RWPE2 (cell line): ENCODE data around the gene METTL26.

ENCODE experiments used
- ATAC-seq: fragments of 200-7000 bp; cut with Tn5 transposase; 3 replicates; pipeline ENCODE4 v1.9.1; 2021; ENCODE audit warnings: low read depth
- DNase-seq: peaks from one replicate; pipeline ENCODE4 v3.0.0-alpha.2; 2020; ENCODE audit warnings: low spot score
- H3K27ac ChIP-seq: fragments of 450-650 bp; 2 replicates; pipeline ENCODE4 v1.5.1; 2017; ENCODE audit warnings: mild to moderate bottlenecking; ENCODE audit not compliant: poor library complexity, severe bottlenecking
- H3K27me3 ChIP-seq: fragments of 250-450 bp; sonication (Bioruptor Pico); 2 replicates; pipeline ENCODE4 v1.5.1; 2021; ENCODE audit warnings: mild to moderate bottlenecking, moderate library complexity; ENCODE audit not compliant: insufficient read depth, poor library complexity, severe bottlenecking
- H3K36me3 ChIP-seq: fragments of 250-450 bp; sonication (Bioruptor Pico); 2 replicates; pipeline ENCODE4 v1.5.1; 2020; ENCODE audit warnings: low read depth, mild to moderate bottlenecking, moderate library complexity
- H3K4me1 ChIP-seq: fragments of 250-450 bp; sonication (Bioruptor Pico); 2 replicates; pipeline ENCODE4 v1.5.1; 2021; ENCODE audit warnings: mild to moderate bottlenecking, moderate library complexity; ENCODE audit not compliant: insufficient read depth, poor library complexity, severe bottlenecking
- H3K4me3 ChIP-seq: fragments of 250-450 bp; sonication (Bioruptor Pico); 2 replicates; pipeline ENCODE4 v1.5.1; 2021; ENCODE audit warnings: mild to moderate bottlenecking, moderate library complexity; ENCODE audit not compliant: severe bottlenecking
- H3K9me3 ChIP-seq: fragments of 250-450 bp; sonication (Bioruptor Pico); 2 replicates; pipeline ENCODE4 v1.5.1; 2021; ENCODE audit warnings: mild to moderate bottlenecking, moderate library complexity; ENCODE audit not compliant: severe bottlenecking
- TF ChIP-seq, protein P1 (sequence below): fragments of 450-650 bp; IDR thresholded peaks from one replicate; pipeline ENCODE4 v1.5.1; 2017; ENCODE audit warnings: mild to moderate bottlenecking, moderate library complexity; ENCODE audit not compliant: poor library complexity, severe bottlenecking

METTL26 gene

DNA sequence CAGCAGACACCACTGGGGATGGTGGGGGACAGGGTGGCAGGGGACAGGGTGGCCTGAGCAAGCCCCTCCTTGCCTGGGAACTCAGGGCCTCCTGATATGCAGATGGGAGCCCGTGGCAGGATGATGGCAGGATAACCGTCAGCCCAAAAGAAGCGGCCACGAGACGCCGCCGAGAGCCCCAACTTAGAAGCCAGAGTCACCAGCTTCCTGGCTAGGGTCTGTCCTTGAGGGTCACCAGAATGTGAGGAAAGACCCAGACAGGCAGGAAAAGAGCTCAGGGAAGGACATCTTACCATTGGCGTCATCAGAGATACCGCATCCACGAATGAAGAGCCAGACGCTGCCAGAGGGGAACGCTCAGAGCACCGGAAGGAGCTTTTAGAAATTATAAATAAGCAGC is 26.8 kb downstream of the METTL26 start:
- Histone ChIP-seq H3K36me3 (no peaks in the 10 kb centered on the region), H3K4me1 (peaks cover 5% of the 10 kb centered on the region), H3K9me3 (no peaks in the 10 kb centered on the region), H3K27ac (no peak overlapping the region), H3K4me3 (no peak overlapping the region), H3K27me3 (no peaks in the 10 kb centered on the region)
- TF ChIP-seq, protein P1, sequence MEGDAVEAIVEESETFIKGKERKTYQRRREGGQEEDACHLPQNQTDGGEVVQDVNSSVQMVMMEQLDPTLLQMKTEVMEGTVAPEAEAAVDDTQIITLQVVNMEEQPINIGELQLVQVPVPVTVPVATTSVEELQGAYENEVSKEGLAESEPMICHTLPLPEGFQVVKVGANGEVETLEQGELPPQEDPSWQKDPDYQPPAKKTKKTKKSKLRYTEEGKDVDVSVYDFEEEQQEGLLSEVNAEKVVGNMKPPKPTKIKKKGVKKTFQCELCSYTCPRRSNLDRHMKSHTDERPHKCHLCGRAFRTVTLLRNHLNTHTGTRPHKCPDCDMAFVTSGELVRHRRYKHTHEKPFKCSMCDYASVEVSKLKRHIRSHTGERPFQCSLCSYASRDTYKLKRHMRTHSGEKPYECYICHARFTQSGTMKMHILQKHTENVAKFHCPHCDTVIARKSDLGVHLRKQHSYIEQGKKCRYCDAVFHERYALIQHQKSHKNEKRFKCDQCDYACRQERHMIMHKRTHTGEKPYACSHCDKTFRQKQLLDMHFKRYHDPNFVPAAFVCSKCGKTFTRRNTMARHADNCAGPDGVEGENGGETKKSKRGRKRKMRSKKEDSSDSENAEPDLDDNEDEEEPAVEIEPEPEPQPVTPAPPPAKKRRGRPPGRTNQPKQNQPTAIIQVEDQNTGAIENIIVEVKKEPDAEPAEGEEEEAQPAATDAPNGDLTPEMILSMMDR: no peak
- ATAC-seq: no peak
- DNase-seq: no peak

DNA sequence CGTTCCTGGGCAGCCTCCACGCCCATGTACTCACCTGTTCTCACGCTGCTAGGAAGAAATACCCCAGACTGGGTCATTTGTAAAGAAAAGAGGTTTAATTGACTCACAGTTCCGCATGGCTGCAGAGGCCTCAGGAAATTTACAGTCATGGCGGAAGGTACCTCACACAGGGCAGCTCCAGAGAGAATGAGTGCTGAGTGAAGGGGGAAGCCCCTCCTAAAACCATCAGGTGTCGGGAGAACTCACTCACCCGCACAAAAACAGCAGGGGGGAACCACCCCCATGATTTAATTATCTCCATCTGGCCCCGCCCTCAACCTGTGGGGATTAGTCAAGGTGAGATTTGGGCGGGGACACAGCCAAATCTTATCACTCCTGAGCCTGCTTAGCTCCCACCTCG is 28.1 kb downstream of the METTL26 start:
- no peak for DNase-seq
- Histone ChIP-seq H3K4me1 (peaks cover 5% of the 10 kb centered on the region), H3K36me3 (no peaks in the 10 kb centered on the region), H3K9me3 (no peaks in the 10 kb centered on the region), H3K4me3 (no peak overlapping the region), H3K27ac (no peak overlapping the region), H3K27me3 (no peaks in the 10 kb centered on the region)
- no peak for ATAC-seq
- TF ChIP-seq, protein P1: no peak

DNA sequence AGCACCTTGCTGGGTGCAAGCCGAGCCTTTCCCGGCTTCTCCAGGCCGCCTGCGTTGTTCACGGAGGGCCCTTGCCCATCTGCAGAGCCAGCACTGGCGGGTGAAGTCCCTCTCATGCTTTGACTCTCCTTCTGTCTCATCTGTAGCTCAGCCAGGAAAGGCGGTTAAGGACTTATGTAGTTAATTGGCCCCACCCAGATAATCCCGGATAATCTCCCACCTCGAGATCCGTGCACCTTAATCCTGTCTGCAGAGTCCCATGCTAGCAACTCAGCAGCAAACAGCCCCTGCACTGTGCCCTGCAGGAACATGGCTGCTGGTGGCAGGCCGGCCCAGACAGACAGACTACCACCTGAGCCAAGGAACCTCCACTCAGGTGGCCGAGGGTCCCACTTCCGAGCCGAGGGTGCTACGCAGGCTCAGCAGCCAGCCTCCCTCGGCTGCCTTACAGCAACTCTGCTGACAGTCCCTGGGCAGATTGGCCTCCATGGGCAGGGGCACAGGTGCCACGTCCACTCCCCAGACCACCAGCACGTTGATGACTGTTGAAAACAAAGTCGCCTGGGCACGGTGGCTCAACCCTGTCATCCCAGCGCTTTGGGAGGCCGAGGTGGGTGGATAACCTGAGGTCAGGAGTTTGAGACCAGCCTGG is 29.3 kb downstream of the METTL26 start:
- TF ChIP-seq, protein P1: no peak
- no peaks in the 10 kb centered on the region for H3K9me3 ChIP-seq
- H3K36me3 ChIP-seq: no peaks in the 10 kb centered on the region
- DNase-seq (no peak), ATAC-seq (no peak)
- no peak overlapping the region for H3K27ac ChIP-seq
- no peak overlapping the region for H3K4me3 ChIP-seq
- H3K27me3 ChIP-seq: no peaks in the 10 kb centered on the region
- H3K4me1 ChIP-seq: peaks cover 5% of the 10 kb centered on the region

DNA sequence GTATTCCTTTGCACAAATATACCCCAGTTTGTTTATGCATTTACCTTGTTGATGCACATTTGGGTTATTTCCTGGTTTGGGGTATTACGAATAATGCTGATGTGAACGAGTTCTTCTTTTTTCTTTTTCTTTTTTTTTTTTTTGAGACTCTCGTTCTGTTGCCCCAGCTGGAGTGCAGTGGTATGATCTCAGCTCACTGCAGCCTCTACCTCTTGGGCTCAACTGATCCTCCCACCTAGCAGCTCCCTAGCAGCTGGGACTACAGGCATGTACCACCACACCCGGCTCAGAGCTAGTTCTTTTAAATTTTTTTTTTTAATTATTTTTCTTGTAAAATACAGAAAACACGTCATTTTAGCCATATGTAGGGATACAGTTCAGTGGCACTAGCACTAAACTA is 32.2 kb downstream of the METTL26 start:
- no peak overlapping the region for H3K4me3 ChIP-seq
- H3K4me1 ChIP-seq: no peaks in the 10 kb centered on the region
- 0 out of 2 replicates have a peak, but pooled peaks cover 3% of the 10 kb centered on the region for H3K36me3 ChIP-seq
- no peak overlapping the region for H3K27ac ChIP-seq
- DNase-seq: no peak
- TF ChIP-seq, protein P1: no peak
- no peak for ATAC-seq
- no peaks in the 10 kb centered on the region for H3K27me3 ChIP-seq
- H3K9me3 ChIP-seq: peaks cover 2% of the 10 kb centered on the region

DNA sequence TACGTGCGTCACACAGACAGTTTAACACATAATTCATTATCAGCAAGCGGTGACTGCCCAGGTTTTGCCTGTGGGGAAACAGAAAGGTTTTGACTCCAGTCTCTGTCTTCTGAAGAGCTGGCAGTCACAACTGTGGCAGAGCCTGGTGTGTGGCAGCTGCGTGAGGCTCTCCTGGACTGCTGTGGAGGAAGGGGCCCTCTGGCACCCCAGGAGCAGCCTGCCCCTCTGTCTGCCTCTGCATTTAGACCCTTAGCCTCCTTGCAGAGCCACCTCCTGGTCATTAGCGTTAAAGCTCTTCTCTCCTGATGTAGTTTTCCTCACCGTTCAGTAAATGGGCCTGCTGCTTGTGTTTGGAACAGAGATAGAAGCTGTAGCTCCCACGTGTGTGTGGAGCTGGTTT is 35.3 kb downstream of the METTL26 start:
- no peaks in the 10 kb centered on the region for H3K27me3 ChIP-seq
- no peak overlapping the region for H3K4me3 ChIP-seq
- H3K9me3 ChIP-seq: peaks cover 2% of the 10 kb centered on the region
- DNase-seq (no peak), ATAC-seq (peak; percentile 48; the same call in 2 of the 3 replicates)
- H3K27ac ChIP-seq: no peak overlapping the region
- H3K4me1 ChIP-seq: peaks cover 3% of the 10 kb centered on the region
- TF ChIP-seq, protein P1: peak; percentile 44
- H3K36me3 ChIP-seq: 0 out of 2 replicates have a peak, but pooled peaks cover 3% of the 10 kb centered on the region
